ENCODE results near the gene OBSL1.

Gene OBSL1

GRCh38 chr2:219530048-219530963 is 41.0 kb downstream of the OBSL1 start:
- peak; percentile 82 for DNase-seq

GRCh38 chr2:219527472-219527871 is 43.9 kb downstream of the OBSL1 start:
- no peak for DNase-seq

GRCh38 chr2:219527076-219527394 is 44.3 kb downstream of the OBSL1 start:
- DNase-seq: no peak

GRCh38 chr2:219526320-219527075 is 44.8 kb downstream of the OBSL1 start:
- no peak for DNase-seq

GRCh38 chr2:219525533-219526232 is 45.7 kb downstream of the OBSL1 start:
- no peak for DNase-seq

GRCh38 chr2:219524817-219525216 is 46.5 kb downstream of the OBSL1 start:
- DNase-seq: no peak

GRCh38 chr2:219523031-219523671 is 48.2 kb downstream of the OBSL1 start:
- DNase-seq: no peak

- DNase-seq: no peak
Observed at GRCh38 chr2:219522111-219523030, 49.0 kb downstream of the OBSL1 start.

GRCh38 chr2:219521066-219521880 is 50.1 kb downstream of the OBSL1 start:
- no peak for DNase-seq

- DNase-seq: no peak
Observed at GRCh38 chr2:219520079-219520478, 51.3 kb downstream of the OBSL1 start.

GRCh38 chr2:219519526-219519916 is 51.8 kb downstream of the OBSL1 start:
- no peak for DNase-seq

- no peak for DNase-seq
Observed at GRCh38 chr2:219517954-219518778, 53.2 kb downstream of the OBSL1 start.

- no peak for DNase-seq
Observed at GRCh38 chr2:219516888-219517287, 54.5 kb downstream of the OBSL1 start.

- no peak for DNase-seq
Observed at GRCh38 chr2:219515874-219516629, 55.3 kb downstream of the OBSL1 start.

GRCh38 chr2:219514836-219515235 is 56.5 kb downstream of the OBSL1 start:
- DNase-seq: no peak

GRCh38 chr2:219514196-219514761 is 57.1 kb downstream of the OBSL1 start, which contains the start of gene ASIC4:
ASIC4 (plus strand) TSS chr2:219514482; CDS start chr2:219514725, 243 bp downstream.
- no peak for DNase-seq

- no peak for DNase-seq
Observed at GRCh38 chr2:219513787-219514186, 57.6 kb downstream of the OBSL1 start.

- no peak for DNase-seq
Observed at GRCh38 chr2:219512524-219513216, 58.7 kb downstream of the OBSL1 start.
